Measurements from ENCODE around the gene RAET1E.
"Not testable (repeated sequence)": the region's sequence is repeated elsewhere in the genome, so short reads cannot be mapped to it uniquely, and the experiment has no call there.

The RAET1E gene

DNA sequence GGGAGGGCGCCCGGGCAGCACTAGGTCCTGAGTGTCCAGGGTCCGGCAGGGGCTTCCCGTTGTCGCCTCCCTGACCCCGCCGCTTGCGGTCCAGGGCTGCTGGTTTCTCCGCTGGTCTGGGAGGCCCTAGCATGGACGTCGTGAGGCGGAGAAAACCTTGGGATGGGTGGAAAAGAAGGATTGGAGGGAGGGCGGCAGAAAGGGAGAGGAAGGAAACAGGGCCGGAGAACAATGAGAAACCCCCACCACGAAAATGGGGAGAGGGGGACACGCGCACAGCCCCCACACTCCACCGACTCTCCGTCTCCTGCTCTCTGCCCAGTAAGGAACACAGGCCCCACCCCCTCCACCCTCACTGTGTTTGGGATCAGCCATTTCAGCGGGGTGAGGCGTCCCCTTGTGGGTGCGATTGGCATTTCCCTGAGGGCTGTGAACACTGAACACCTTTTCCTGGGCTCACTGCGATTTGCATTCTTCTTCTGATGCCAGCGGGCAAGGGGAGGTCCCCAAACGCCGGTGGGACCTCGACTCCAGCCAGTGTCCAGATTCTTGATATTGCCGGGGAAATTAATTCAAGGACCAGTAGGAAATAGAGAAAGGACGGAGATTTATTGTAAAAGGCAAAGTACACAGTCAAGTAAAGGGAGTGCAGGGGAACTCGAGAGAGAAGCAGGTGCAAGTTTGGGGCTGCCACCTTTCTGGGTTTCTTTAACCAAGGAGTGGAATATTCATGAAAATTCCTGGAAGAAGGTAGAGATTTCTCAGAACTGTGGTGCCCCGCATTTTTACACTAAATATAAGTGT lies 28.3 kb upstream of the RAET1E start:
- DNase-seq, result peak; percentile 54

DNA sequence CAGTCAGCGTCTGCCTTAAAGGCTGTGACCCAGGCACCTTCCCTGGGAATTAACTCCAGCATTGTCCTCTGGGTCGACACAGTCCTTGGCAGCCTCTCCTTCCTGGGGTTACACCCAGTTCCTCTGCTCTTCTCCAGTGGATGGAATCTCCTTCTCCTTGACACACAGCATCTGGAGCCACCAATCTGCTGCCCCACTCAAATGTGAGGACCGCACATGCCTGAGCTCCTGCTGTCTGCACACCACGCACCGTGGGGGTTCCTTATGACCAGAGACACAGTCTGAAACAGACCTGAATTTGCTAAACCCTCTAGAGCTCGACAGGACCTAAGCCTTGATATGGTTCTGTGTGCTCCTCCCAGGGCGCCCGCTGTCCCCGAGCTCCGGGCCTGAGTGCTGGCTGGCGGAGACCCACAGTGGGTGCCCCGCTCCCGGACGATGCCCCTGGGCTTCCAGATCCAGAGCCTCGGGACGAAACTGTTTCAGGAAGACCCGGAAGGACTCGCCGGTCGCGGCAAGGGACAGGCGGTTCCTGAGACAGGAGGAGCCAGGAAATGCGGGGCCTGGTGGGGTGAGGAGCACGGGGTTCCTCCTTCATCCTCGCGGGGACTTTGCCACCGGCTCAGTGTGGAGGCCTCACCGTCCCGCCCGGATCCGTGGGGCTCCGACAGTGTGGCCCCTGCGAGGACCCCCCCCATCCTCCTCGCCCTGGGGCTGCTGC lies 27.5 kb upstream of the RAET1E start:
- peak; percentile 7 for DNase-seq

DNA sequence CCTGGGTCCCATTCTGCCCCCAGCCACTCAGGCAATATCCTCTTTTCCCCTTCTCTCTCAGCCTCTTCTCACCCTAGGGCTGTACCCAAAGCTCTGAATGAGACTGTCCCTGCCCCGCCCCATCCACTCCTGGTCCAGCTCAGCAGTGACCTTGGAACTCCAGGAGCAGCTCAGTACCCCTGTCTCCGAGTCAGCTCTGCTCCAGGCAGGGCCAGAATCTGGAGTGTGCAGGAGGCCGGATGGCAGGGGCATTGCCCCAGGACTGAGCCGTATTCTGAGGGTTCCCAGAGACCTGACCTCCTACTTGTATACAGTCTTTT lies 27.0 kb upstream of the RAET1E start:
- peak; percentile 5 for DNase-seq

DNA sequence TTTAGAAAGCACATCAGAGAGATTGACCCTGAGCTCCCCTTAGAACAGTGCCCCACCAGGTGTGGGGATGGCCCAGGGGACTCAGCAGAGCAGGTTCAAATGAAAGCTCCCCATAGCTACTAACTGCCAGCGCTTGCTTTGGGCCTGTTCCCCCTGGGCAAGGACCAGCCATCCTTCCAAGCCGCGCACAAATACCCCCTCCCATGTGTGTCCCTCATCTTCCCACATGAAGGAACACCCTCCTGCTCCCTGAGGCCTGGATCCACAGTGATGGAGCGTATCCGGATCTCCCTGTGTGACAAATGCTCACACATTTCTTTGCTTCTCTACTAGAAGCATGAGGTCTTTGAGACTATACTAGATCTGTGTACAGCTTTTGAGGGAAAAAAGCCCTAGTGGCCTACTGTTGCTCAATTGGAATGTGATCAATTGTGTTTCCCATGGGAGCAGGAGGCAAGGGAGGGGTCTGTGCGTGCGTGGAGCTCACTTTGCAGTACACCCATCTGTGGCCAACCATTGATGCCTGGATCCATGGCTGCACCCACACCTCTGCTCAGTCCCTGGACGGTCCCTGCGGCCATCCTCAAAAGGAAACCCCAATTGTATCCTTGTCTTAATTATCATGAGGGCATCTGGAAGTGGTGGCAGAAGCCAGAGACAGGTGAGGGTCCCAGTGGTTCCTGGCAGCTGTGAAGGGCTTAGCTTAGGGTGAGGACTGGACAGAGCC lies 26.5 kb upstream of the RAET1E start:
- DNase-seq, result peak; percentile 6

DNA sequence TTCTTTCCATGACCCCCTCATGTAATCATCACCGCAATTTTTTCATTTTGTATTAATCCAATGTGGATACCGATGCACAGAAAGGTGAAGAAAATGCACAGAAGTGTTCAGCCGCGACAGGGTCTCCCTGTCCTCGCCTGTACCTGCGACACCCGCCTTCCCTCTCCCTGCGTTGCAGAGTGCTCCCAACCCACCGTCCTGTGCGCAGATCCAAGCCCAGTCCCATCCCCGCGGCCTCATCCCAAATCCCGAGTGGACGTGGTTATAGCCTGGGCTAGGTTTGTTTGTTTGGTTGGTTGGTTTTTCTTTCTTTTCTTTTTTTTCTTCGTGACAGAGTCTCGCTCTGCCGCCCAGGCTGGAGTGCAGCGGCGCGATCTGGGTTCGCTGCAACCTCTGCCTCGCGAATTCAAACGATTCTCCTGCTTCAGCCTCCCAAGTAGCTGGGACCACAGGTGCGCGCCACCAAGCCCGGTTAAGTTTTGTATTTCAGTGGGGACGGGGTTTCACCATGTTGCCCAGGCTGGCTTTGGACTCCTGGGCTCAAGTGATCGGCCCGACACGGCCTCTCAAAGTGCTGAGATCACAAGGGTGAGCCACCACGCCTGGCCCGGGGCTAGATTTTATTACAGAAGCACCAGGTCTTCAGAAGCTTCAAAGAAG lies 25.5 kb upstream of the RAET1E start:
- peak; percentile 3 for DNase-seq

DNA sequence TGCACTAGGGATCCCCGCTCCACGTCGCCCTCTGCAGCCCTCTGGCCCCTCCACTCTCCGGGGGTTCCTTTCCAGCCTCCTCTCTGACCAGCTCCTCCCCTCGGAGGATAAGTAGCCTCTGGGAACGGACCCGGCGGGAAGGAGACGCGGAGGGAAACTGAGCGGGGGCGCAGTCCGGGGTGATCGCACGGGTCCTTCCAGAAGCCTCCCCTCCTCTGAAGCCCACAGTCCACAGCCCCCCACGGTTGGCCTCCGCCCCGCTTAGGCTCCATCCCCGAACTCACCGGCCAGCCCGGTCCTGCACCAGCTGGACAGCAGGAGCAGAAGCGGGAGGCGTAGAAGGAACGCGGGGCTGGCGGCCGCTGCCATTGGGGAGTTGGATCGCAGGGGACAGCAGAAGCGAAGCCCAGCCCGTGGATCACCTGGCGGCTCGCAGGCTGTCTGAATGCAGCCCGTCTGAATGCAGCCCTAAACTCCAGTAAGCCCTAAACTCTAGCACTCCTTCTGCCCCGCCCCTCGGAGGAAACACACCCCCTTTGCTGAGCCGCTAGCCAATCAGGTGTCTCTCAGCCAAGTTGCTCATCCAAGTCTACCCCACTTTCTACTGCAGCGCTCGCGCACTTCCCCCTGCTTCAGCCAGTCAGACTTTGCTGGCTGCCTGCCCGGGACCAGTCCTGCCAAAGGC lies 24.9 kb upstream of the RAET1E start, which contains the start of gene RAET1G:
Gene RAET1G (minus strand): TSS at position 480 of the 685 bp plus-strand sequence. CDS start 111 bp downstream, at position 369.
- peak; percentile 66 for DNase-seq

DNA sequence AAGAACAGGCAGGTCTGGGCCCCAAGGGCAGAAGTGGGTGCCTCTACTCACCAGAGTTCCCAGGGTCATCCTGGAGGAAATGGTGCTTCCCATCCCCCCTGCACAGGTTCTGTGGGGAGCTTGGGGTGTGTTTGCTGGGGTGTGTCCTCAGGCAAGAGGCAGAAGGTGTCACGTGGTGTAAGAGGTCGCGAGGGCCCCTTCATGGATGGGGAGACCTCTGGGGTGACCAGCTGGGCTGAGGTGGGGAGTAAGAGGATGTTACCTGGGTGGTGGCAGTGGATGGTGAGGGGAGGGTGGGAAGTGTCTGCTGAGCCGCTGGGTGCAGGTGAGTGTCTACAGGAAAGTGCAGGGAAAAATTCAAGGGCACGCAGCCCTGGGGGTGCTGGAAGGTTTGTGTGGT lies 24.2 kb upstream of the RAET1E start:
- peak; percentile 6 for DNase-seq

DNA sequence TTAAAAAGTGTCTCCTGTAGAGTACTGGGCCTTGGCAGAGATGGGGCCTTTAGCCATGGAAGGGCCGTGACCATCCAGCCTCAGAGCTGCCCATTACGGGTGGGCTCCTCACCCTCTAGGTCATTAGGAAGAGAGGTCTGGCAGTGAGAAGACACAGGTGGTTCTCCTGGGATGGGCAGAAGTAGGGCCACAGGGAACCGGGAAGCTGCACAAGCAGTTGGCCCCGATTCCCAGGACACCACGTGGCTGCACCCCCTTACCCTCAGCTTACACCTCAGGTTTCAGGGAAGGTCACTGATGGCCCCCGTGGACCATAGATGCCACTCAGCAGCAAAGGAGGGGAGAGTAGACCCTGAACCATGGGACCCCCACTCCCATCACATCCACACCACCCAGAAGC lies 23.4 kb upstream of the RAET1E start:
- no peak for DNase-seq

DNA sequence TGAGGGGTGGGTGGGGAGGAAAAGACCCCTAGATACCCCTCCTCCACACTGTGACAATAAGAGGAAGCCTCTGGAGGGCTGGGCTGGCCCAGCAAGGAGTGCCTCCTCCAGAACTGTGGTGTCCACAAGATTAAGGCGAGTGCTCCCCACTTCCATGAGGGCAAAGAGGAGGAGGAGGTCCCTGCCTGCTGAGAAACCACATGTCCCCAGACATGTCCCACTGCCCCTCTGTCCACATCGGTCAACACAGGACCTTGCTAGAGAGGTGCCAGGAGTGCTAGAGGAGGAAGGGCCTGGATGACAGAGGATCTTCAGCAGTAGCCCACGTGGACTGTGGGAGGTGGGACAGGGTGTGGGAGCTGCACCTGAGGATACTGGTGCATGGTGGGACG lies 21.9 kb upstream of the RAET1E start:
- no peak for DNase-seq

DNA sequence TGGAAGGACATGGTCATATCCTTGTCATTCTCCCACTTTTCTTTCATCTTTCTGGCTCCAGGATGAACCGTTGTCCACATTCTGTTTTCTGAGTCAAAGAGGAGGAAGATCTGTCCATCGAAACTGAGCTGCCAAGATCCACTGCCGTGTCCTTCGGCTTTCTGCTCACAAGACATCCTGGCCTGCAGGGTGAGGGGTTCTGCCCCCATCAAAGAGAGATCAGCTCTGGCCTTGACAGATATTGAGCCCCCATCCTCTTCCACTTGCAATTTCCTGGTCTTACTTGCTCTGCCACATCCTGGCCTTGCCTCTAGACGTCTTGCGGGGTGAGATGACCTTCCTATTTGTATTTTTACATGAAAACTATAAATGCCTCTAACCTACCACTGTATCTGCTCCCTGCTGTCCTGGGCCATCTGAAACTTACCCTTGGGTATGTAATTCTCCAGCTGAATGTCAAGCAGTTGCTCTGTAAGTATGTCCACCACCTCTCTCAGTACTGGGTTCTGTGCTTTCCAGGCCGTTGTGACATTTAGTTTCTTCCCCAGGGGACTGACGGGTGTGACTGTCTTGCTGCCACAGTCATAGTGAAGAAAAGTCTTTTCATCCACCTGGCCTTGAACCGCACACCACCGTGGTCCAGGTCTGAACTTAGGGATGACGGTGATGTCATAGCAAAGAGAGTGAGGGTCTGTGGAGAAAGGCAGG lies 21.4 kb upstream of the RAET1E start:
- not testable (repeated sequence) for DNase-seq

DNA sequence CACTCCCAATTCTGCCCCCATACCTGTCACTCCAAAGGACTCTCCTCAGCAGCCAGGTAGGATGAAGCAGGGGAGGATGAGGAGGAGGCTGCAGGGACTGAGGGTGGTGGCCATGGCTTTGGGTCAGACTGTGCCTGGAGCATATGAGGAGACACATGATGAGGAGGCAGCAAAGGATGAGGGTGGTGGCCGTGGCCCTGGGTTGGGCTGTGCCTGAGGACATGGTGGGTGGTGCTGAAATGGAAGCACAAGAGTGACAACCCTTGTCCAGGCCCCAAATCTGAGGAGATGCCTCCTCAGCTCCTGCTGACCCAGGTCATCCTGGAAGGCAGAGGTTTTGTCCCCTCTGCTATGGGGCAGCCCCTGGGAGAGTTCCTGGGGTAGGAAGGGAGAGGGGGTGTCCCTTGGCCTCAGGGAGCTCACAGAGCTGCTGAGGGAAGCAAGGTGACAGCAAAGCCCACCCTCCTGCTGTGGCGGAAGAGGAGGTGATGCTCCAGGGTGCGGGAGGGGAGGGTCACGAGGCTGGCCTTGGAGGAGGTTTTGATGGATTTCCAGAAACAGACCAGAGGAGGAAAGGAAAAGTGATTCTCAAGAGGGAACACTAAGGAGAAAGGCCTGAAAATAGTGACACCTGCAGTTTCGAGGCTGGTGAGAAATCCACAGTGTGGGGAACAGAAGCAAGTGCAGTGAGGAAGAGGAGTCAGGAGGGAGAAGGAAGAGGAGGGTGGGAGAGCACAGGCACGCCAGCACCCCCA lies 20.4 kb upstream of the RAET1E start:
- no peak for DNase-seq

DNA sequence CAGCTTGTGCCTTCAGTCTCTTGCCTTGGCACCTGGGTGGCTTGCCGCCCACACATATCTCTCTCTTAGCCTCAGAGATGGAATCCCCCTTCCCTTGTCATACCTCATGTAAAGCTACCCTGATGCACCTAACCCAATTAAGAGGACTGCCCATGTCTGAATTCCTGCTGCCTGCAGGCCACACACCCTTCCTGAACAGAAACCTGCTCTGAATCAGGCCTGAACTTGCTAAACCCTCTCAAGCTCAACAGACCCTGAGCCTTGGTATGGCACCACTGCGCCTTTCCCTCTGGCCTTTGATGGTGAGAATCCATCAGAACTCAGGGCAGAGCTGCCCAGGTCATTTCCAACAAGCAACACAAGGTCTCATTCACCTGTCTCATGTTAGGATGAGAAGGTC lies 19.8 kb upstream of the RAET1E start:
- no peak for DNase-seq

DNA sequence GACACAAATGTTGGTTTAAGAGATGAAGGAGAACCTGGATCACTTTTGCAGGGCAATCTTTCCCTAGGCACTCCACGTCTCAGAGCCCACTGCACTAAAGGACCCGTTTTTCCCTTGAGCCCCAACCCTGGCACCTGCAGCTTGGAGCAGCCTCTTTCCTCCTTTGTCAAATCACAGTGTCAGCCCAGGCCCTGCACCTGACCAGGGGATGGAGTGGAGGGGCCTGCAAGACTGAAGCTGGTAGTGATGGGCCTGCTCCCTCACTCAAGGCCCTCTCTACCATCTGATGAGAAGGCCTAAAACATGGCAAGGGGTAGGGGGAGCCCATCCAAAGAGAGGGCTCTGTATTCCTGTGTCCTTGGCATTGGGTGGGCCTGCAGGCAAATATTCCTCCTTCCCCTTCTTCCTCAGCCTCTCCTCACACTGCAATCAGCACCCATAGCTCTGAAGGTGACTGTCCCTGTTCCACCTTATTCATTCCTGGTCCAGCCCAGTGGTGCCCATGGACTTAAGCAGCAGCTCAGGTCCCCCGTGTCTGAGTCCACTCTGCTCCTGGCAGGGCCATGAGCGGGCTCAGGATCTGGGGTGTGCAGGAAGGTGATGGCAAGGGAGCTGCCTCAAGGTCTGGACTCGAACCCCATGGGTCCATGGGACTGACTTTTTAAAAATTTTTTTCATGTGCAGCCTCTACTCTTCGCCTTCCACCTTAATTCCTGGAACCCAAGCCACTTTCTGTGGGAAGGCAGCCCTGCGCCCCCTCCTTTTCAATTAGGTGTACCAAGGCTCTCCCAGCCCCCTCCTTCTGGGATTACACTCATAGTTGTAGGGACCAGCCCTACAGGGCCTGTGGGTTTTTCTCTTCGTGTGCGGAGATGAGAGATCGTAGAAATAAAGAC lies 18.3 kb upstream of the RAET1E start:
- no peak for DNase-seq

DNA sequence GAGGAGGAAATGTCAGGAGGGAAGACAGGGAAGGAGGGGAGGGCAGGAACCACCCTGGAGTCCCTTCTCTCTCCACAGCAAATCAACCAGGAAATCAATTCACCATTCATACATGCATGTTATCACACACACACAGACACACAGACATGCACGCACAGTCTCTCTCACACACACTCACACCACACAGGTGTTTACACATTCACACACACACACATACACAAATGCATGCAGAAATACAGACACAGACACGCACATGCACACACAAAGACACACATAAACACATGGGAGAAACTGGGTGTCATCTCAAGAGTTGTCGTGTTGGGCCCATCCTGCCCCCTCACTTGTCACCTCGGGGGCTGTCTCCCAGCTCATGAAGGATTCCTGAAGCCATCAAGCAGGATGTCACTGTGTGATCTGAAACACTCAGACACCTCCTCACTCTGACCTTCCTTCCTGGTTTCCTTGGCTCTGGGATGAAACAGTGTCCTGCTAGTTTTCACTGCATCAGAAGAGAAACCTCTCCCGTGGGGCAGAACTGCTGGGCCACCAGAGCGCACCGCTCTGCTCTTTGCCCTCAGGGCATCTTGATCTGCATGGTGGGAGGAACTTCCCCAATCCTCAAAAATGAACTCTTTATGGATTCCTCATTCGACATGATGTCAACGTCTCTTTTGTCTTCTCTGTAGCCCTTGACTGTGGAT lies 15.8 kb upstream of the RAET1E start:
- DNase-seq, result no peak

DNA sequence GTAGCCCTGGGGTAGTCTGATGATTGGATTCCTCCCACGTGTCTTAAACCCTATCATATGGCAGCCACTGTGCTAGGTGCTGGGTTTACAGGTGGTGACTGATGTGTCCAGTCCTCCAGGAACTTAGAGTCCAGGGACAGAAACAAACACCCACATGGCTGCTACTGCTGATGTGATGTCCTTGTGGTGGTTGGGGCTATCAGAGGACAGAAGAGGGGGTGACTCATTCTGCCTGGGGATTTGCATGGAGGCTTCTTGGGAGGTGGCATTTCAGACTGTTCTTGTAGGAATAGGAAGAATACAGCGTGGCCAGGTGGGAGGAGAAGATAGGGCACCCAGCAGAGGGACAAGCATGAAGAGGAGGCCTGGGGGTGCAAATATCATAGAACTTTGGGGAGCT lies 15.2 kb upstream of the RAET1E start:
- DNase-seq, result no peak

DNA sequence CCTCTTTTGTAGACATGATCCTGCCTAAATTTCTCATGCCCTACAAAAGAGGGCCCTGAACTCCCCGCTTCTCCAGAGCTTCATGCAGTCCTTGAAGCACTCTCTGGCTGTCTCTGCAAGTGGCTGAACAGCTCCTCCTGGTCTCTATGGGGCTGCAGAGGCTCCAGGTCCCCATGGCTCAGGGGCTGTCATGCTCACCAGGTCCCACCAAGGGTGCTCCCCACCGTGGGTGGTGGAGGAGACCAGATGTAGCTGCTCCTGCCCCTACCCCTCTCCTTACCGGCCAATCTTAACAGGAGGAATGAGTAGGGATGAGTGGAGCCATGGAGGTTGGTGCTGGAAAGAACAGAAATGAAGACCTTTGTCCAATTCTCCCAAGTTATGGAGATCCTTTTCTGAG lies 14.8 kb upstream of the RAET1E start:
- not testable (repeated sequence) for DNase-seq

DNA sequence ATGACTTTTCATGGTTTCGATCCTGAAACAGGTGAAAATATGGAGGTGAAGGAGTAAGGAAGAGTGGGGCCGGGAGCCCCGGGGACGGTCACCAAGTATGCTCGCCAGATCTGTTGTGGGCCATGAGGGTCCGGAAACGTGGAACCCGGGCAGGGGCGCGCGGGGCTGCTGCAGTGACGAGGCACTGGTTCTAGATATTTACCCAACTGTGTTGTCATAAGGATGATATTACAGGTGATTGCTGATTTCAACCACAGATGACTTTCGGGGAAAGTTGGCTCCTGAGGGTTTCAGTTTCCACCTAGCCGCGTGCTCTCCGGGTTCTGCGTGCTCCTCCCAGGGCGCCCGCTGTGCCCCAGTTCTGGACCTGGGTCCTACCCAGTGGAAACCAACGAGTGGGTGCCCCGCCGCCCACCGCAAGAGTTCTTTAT lies 12.8 kb upstream of the RAET1E start:
- no peak for DNase-seq

DNA sequence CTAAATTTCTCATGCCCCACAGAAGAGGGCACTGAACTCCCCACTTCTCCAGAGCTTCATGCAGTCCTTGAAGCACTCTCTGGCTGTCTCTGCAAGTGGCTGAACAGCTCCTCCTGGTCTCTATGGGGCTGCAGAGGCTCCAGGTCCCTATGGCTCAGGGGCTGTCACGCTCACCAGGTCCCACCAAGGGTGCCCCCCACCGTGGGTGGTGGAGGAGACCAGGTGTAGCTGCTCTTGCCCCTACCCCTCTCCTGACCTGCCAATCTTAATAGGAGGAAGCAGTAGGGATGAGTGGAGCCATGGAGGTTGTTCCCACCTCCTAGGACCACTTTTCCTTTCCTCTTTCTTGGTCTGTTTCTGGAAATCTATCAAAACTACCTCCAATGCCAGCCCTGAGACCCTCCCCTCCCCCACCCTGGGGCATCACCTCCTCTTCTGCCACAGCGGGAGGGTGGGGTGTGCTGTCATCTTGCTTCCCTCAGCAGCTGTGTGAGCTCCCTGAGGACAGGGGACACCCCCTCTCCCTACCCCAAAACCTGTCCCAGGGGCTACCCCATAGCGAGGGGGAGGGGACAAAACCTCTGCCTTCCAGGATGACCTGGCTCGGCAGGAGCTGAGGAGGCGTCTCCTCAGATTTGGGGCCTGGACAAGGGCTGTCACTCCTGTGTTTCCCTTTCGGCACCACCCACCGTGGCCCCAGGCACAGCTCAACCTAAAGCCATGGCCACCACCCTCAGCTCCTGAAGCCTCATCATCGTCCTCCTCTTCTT lies 12.0 kb upstream of the RAET1E start:
- no peak for DNase-seq

DNA sequence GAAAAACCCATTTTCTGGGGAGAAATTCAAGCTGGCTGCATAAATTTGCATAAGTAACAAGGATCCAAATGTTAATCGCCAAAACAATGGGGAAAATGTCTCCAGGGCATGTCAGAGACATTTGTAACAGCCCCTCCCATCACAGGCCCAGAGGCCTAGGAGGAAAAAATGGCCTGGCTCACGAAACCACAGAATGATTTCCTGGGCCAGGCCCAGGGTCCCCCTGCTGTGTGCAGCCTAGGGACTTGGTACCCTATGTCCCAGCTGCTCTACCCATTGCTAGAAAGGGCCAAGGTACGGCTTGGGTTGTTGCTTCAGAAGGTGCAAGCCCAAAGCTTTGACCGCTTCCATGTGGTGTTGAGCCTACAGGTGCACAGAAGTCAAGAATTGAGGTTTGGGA lies 10.6 kb upstream of the RAET1E start:
- not testable (repeated sequence) for DNase-seq

Measured in activated CD4-positive, alpha-beta T cell treated with anti-CD3 and anti-CD28 coated beads for 1 hour (primary cell).